Natural killer cell (primary cell): ENCODE results near the gene MICALL2. TPM values are rescaled to one million over a fixed set of nuclear protein-coding genes. Genes with fewer than 3 reads are reported as not detected.

Experiments used
- ATAC-seq, 3 donors: fragments of 150-1000 bp in 2 of 3; fragments of 200-7000 bp in 1 of 3; cut with Tn5 transposase; 1 replicate in 1 of 3; 2 replicates in 2 of 3; pipeline ENCODE4 v1.10.0; 2021; ENCODE audit warnings: mild to moderate bottlenecking in 2 of 3, moderate library complexity in 2 of 3
- DNase-seq, 2 donors: peaks; one replicate each; pipeline versions ENCODE4 v3.0.0 to v3.0.0-alpha.2; 2013 to 2021; ENCODE audit warnings: mixed read lengths in 1 of 2
- H3K27ac ChIP-seq: one replicate; pipeline ENCODE4 v1.5.1; 2013; ENCODE audit warnings: mild to moderate bottlenecking, low read length
- H3K27me3 ChIP-seq: one replicate; pipeline ENCODE4 v1.6.1; 2013; ENCODE audit warnings: low read length; ENCODE audit not compliant: control insufficient read depth, insufficient read depth
- H3K36me3 ChIP-seq: one replicate; pipeline ENCODE4 v1.6.1; 2013; ENCODE audit warnings: low read length; ENCODE audit not compliant: control insufficient read depth, insufficient read depth
- H3K4me1 ChIP-seq: one replicate; pipeline ENCODE4 v1.6.1; 2013; ENCODE audit warnings: low read length; ENCODE audit not compliant: control insufficient read depth, insufficient read depth
- H3K4me3 ChIP-seq: one replicate; pipeline ENCODE4 v1.5.1; 2013; ENCODE audit warnings: low read length
- H3K9me3 ChIP-seq: one replicate; pipeline ENCODE4 v1.6.1; 2013; ENCODE audit warnings: low read length; ENCODE audit not compliant: control insufficient read depth, insufficient read depth
- H3K27ac Mint-ChIP-seq, 2 donors: one replicate each; pipeline ENCODE4 v1.8.0; 2022; ENCODE audit warnings: mild to moderate bottlenecking in 2 of 2, mixed read lengths in 2 of 2, moderate library complexity in 1 of 2
- H3K27me3 Mint-ChIP-seq, 2 donors: one replicate each; pipeline ENCODE4 v1.8.0; 2022; ENCODE audit warnings: low read depth in 2 of 2, mixed read lengths in 2 of 2
- H3K36me3 Mint-ChIP-seq: one replicate; pipeline ENCODE4 v1.8.0; 2022; ENCODE audit warnings: mixed read lengths
- H3K4me1 Mint-ChIP-seq, 2 donors: one replicate each; pipeline ENCODE4 v1.8.0; 2022; ENCODE audit warnings: mixed read lengths in 2 of 2
- H3K4me3 Mint-ChIP-seq: one replicate; pipeline ENCODE4 v1.8.0; 2022; ENCODE audit warnings: mild to moderate bottlenecking, moderate library complexity, mixed read lengths
- H3K9me3 Mint-ChIP-seq, 2 donors: one replicate each; pipeline ENCODE4 v1.8.0; 2022; ENCODE audit warnings: mixed read lengths in 2 of 2
- whole genome bisulfite sequencing: methylation state at CpG from one replicate; pipeline ENCODE4 v1.1.7; 2013; ENCODE audit warnings: missing lambda C conversion rate; ENCODE audit not compliant: insufficient coverage; 5-methylcytosine and 5-hydroxymethylcytosine counted together
- intact Hi-C: fragments of 100-400 bp; cut with micrococcal nuclease; formaldehyde crosslinking; loops from one replicate; pipeline ENCODE4 v1.14.2; 2022
- total RNA-seq, 4 donors: library from RNA; stranded (reverse); fragments of 120-200 nt in 1 of 4; gene quantifications; one replicate each; pipeline versions ENCODE4 v1.2.3 to v1.2.4, GENCODE V29; 2013 to 2022
- TF ChIP-seq, protein P1 (sequence below): fragments of 200-600 bp; IDR thresholded peaks from one replicate; pipeline ENCODE4 v1.8.0; 2022; ENCODE audit warnings: antibody characterized with exemption

MICALL2 gene
- total RNA-seq, 3 donors from 2014 or later (not counting 1 experiment from before 2014, with no cell fraction given): 2.5 to 4.4 (median 2.8) TPM

- intact Hi-C loops: no loop called here
- no peak overlapping the region for H3K27ac Mint-ChIP-seq
- H3K9me3 Mint-ChIP-seq: no peaks in the 10 kb centered on the region
These were observed 43.8 kb downstream of the MICALL2 start for GRCh38 chr7:1415389-1415990.

DNA sequence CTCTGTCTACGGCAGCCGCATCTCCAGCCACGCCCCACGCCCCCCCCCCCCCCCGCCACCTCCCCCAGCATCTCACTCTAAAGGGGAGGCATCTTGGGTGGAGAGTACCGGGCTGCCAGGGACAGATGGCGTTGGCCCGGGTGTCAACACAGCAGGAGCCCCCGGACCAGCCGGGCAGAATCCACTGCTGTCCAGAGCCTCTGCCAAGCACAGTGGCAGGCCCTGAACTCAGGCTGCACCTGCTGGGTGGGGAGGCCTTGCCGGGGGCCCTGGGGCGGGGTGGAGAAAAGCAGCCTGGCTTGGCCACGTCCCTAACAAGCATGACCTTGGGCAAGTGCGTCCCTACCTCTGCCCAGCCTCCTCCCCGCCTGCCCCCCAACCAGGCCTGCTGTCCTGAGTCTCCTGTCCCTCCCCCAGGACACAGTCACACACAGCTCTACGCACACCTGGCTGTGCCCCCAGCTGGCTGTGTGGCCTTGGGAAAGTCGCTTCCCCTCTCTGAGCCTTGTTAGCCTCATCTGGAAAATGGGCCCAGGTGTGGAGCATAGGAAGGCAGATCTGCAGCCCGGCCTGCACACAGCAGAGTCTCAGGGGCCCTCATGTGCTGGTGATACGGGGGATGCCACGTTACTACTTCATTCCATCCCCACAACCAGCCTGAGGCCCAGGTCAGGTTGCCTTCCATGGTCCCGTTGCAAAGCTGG is 45.2 kb downstream of the MICALL2 start:
- Mint-ChIP-seq H3K9me3 (no peaks in the 10 kb centered on the region), H3K27me3 (no peaks in the 10 kb centered on the region), H3K36me3 (no peaks in the 10 kb centered on the region), H3K4me1 (peaks cover 19 to 23% of the 10 kb centered on the region in 2 donors), H3K27ac (no peak overlapping the region), H3K4me3 (no peak overlapping the region)
- intact Hi-C loops: loop anchor here (2.0 kb wide), 1 partner anchor 189 kb away; no protein-coding TSS in a partner anchor
- ATAC-seq (no peak), DNase-seq (no peak)
- Histone ChIP-seq H3K27me3 (no peaks in the 10 kb centered on the region), H3K9me3 (no peaks in the 10 kb centered on the region), H3K27ac (no peak overlapping the region), H3K4me3 (no peak overlapping the region), H3K36me3 (no peaks in the 10 kb centered on the region), H3K4me1 (peaks cover 33% of the 10 kb centered on the region)
- TF ChIP-seq, protein P1, sequence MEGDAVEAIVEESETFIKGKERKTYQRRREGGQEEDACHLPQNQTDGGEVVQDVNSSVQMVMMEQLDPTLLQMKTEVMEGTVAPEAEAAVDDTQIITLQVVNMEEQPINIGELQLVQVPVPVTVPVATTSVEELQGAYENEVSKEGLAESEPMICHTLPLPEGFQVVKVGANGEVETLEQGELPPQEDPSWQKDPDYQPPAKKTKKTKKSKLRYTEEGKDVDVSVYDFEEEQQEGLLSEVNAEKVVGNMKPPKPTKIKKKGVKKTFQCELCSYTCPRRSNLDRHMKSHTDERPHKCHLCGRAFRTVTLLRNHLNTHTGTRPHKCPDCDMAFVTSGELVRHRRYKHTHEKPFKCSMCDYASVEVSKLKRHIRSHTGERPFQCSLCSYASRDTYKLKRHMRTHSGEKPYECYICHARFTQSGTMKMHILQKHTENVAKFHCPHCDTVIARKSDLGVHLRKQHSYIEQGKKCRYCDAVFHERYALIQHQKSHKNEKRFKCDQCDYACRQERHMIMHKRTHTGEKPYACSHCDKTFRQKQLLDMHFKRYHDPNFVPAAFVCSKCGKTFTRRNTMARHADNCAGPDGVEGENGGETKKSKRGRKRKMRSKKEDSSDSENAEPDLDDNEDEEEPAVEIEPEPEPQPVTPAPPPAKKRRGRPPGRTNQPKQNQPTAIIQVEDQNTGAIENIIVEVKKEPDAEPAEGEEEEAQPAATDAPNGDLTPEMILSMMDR: no peak
- WGBS: 80% methylated on average over 16 of the region's 21 CpGs

More at GRCh38 chr7:1415389-1415990, 43.8 kb downstream of the MICALL2 start:
- Histone ChIP-seq H3K9me3 (no peaks in the 10 kb centered on the region), H3K27ac (no peak overlapping the region), H3K4me3 (no peak overlapping the region), H3K4me1 (peaks cover 33% of the 10 kb centered on the region), H3K27me3 (no peaks in the 10 kb centered on the region), H3K36me3 (no peaks in the 10 kb centered on the region)
- DNase-seq (no peak), ATAC-seq (no peak)
- Mint-ChIP-seq H3K27me3 (no peaks in the 10 kb centered on the region), H3K4me3 (no peak overlapping the region), H3K4me1 (peaks cover 19 to 23% of the 10 kb centered on the region in 2 donors), H3K36me3 (no peaks in the 10 kb centered on the region)
- WGBS: 86% methylated on average over 2 of the region's 2 CpGs
- TF ChIP-seq, protein P1: no peak

GRCh38 chr7:1412322-1413261 is 46.7 kb downstream of the MICALL2 start:
- 20% methylated on average over 65 of the region's 65 CpGs for WGBS

More at GRCh38 chr7:1412322-1413261, 46.7 kb downstream of the MICALL2 start:
- Mint-ChIP-seq H3K36me3 (no peaks in the 10 kb centered on the region), H3K9me3 (no peaks in the 10 kb centered on the region), H3K27me3 (peaks cover 0 to 3% of the 10 kb centered on the region in 2 donors), H3K27ac (peak overlapping the region in 1 of 2 donors; percentile 59), H3K4me1 (peaks cover 8 to 12% of the 10 kb centered on the region in 2 donors), H3K4me3 (peak overlapping the region; percentile 4)
- Histone ChIP-seq H3K4me1 (peaks cover 24% of the 10 kb centered on the region), H3K9me3 (no peaks in the 10 kb centered on the region), H3K36me3 (no peaks in the 10 kb centered on the region), H3K27me3 (no peaks in the 10 kb centered on the region), H3K27ac (no peak overlapping the region), H3K4me3 (no peak overlapping the region)
- DNase-seq: peak; percentile 89 to 95
- intact Hi-C loops: loop anchor here (2.0 kb wide), 1 partner anchor 188 kb away; no protein-coding TSS in a partner anchor
- ATAC-seq: peak; percentile 93
- TF ChIP-seq, protein P1: peak; percentile 74
